Erythroblast (primary cell): Measurements from ENCODE around the gene BFSP2.

ENCODE experiments used
- GATA1 ChIP-seq: IDR thresholded peaks from 2 replicates; pipeline ENCODE4 v1.6.1; 2011; ENCODE audit warnings: low read depth, mild to moderate bottlenecking, control low read depth, low read length, moderate library complexity
- POLR2A ChIP-seq: IDR thresholded peaks from 2 replicates; pipeline ENCODE4 v1.6.1; 2011; ENCODE audit warnings: mild to moderate bottlenecking, low read length

GRCh38 chr3:133466531-133467386 lies 66.9 kb downstream of the BFSP2 start:
- TF ChIP-seq POLR2A (no peak), GATA1 (no peak)
